Ishikawa (cell line): ENCODE measurements around the gene CACNA1C.

Experiments
- CEBPB ChIP-seq: IDR thresholded peaks from 2 replicates; pipeline ENCODE4 v1.6.1; 2012
- CREB1 ChIP-seq: IDR thresholded peaks from 2 replicates; pipeline ENCODE4 v1.6.1; 2012; ENCODE audit warnings: low read depth
- EGR1 ChIP-seq: IDR thresholded peaks from 2 replicates; pipeline ENCODE4 v1.6.1; 2012
- EP300 ChIP-seq: IDR thresholded peaks from 2 replicates; pipeline ENCODE4 v1.6.1; 2012; ENCODE audit warnings: borderline replicate concordance
- FOXM1 ChIP-seq: IDR thresholded peaks from 2 replicates; pipeline ENCODE4 v1.6.1; 2012; ENCODE audit warnings: low read depth, borderline replicate concordance
- NFIC ChIP-seq: IDR thresholded peaks from 2 replicates; pipeline ENCODE4 v1.6.1; 2012
- RAD21 ChIP-seq: IDR thresholded peaks from 2 replicates; pipeline ENCODE4 v1.6.1; 2012; ENCODE audit warnings: low read depth
- TAF1 ChIP-seq: IDR thresholded peaks from 2 replicates; pipeline ENCODE4 v1.6.1; 2012; ENCODE audit warnings: low read depth, mild to moderate bottlenecking
- TCF12 ChIP-seq: IDR thresholded peaks from 2 replicates; pipeline ENCODE4 v1.6.1; 2012; ENCODE audit warnings: low read depth
- TEAD4 ChIP-seq: IDR thresholded peaks from 2 replicates; pipeline ENCODE4 v1.6.1; 2012
- YY1 ChIP-seq: IDR thresholded peaks from 2 replicates; pipeline ENCODE4 v1.6.1; 2012; ENCODE audit warnings: low read depth
- ZBTB7A ChIP-seq: IDR thresholded peaks from 2 replicates; pipeline ENCODE4 v1.6.1; 2012; ENCODE audit warnings: low read depth
- TF ChIP-seq, protein P1 (sequence below): IDR thresholded peaks from 2 replicates; pipeline ENCODE4 v1.6.1; 2012; ENCODE audit warnings: low read depth, mild to moderate bottlenecking
- TF ChIP-seq, protein P2 (sequence below): IDR thresholded peaks from 2 replicates; pipeline ENCODE4 v1.6.1; 2012
- TF ChIP-seq, protein P3 (sequence below): IDR thresholded peaks from 2 replicates; pipeline ENCODE4 v1.6.1; 2012

Gene CACNA1C

DNA sequence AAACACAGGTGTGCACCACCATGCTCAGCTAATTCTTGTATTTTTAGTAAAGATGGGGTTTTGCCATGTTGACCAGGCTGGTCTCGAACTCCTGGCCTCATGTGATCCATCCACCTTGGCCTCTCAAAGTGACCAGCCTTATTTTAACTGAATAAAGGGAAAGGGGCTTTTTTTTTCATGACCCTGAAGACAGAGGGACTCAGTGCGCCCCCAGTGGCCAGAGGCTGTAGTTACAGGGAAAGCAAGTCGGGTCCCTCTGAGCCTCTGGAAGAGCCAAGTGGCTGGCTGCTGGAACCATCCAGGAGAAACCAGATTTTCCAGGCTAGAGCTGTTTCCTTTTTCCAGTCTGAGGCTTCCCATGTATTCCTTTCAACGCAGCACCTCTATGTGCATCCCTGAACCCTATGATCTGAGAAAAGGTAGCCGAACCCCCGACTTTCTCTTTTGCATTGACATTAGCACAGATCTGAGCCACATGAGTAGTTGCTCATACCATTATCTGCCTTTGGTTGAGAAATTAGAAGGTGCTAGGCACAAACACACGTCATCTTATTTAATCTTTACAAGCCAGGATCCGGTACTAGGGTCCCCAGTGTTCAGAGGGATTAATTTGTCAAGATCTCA, 342.7 kb downstream of the CACNA1C start:
- TF ChIP-seq YY1 (no peak), RAD21 (peak; percentile 42), EGR1 (no peak)
- TF ChIP-seq, protein P1, sequence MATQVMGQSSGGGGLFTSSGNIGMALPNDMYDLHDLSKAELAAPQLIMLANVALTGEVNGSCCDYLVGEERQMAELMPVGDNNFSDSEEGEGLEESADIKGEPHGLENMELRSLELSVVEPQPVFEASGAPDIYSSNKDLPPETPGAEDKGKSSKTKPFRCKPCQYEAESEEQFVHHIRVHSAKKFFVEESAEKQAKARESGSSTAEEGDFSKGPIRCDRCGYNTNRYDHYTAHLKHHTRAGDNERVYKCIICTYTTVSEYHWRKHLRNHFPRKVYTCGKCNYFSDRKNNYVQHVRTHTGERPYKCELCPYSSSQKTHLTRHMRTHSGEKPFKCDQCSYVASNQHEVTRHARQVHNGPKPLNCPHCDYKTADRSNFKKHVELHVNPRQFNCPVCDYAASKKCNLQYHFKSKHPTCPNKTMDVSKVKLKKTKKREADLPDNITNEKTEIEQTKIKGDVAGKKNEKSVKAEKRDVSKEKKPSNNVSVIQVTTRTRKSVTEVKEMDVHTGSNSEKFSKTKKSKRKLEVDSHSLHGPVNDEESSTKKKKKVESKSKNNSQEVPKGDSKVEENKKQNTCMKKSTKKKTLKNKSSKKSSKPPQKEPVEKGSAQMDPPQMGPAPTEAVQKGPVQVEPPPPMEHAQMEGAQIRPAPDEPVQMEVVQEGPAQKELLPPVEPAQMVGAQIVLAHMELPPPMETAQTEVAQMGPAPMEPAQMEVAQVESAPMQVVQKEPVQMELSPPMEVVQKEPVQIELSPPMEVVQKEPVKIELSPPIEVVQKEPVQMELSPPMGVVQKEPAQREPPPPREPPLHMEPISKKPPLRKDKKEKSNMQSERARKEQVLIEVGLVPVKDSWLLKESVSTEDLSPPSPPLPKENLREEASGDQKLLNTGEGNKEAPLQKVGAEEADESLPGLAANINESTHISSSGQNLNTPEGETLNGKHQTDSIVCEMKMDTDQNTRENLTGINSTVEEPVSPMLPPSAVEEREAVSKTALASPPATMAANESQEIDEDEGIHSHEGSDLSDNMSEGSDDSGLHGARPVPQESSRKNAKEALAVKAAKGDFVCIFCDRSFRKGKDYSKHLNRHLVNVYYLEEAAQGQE, result no peak
- TF ChIP-seq, protein P2, sequence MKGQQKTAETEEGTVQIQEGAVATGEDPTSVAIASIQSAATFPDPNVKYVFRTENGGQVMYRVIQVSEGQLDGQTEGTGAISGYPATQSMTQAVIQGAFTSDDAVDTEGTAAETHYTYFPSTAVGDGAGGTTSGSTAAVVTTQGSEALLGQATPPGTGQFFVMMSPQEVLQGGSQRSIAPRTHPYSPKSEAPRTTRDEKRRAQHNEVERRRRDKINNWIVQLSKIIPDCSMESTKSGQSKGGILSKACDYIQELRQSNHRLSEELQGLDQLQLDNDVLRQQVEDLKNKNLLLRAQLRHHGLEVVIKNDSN, result no peak

DNA sequence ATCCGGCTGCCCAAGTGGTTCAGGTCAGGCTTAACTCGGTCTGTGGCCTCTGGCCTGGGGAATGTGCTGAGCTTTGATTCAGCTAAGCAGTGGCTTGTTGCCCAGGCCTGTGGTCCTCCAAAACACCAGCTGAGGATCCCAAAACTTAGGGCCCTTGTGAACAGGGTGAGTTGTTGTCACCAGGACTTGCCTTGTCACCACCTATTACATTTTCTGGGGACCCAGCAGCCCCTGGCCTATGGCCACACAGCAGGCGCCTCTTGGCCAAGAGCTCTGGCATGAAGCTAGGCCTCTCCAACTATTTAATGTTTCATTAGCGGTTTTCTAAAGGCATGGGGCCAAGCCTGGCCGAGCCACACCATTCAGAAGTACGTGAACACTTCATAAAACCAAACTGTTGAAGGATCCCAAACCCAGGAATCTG, 343.7 kb downstream of the CACNA1C start:
- TF ChIP-seq TEAD4, result no peak

DNA sequence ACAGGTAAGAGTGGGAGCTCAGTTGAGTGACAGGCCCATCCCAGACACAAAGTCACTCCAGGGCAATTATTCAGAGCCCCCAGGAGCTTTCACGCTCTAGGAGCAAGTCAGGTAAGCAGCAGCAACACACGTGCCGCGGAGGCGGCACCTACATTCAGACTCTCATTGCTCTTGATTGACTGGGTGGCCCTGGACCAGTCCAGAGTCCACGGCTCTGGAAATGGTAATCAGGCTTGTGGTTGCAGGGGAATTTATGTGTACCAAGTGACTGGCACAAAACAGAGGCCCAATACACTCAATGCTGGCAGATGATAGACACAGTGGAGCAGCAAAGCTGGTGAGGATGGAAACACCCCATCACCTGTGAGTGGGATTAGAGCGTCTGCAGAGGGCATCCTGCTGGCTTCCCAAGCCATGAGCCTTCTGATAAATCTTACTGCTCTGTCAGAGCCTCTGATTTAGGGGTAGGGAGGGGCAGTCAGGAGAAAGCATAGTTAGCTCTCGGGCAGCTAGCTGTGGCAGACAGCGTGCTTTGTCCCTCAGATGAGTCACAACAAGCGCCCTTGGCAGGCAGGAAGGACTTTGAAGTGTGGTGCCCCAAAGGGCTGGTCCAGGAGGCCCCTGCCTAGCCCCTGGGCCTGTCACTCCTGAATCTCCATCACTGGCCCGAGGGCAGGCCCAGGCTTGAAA, 344.7 kb downstream of the CACNA1C start:
- TF ChIP-seq, protein P2, result no peak
- TF ChIP-seq NFIC (no peak), TEAD4 (no peak), TCF12 (no peak), FOXM1 (no peak), YY1 (no peak), EGR1 (no peak), CEBPB (no peak), RAD21 (no peak)
- TF ChIP-seq, protein P3, sequence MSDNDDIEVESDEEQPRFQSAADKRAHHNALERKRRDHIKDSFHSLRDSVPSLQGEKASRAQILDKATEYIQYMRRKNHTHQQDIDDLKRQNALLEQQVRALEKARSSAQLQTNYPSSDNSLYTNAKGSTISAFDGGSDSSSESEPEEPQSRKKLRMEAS, result no peak
- TF ChIP-seq, protein P1, result no peak

DNA sequence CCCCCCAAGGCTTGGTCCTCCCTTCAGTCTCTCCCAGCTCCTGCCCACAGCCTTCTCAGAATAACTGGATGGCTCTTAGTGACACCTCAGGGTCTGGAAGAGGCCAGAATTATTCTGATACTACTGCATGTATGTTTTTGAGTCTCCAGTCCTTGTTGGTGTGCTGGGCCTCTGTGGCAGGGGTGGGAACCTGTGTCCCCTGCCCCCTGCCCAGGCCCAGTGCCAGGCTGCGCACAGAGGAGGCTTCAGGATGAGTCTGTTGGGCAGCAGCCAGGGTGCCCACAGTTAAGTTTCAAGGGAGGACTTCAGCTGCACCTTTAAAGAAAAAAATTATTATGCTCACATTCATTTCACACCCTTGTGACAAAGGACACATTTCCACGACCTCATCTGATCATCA, 348.3 kb downstream of the CACNA1C start:
- TF ChIP-seq FOXM1 (no peak), EGR1 (no peak), TAF1 (no peak), TEAD4 (no peak), CEBPB (no peak), CREB1 (no peak), YY1 (no peak), ZBTB7A (no peak), EP300 (no peak), RAD21 (no peak), TCF12 (no peak), NFIC (no peak)
- TF ChIP-seq, protein P1, result no peak
- TF ChIP-seq, protein P3, result no peak
- TF ChIP-seq, protein P2, result no peak
